K562 (cell line): Measurements from ENCODE around the gene PPP2R5A. TPM values are rescaled to one million over a fixed set of nuclear protein-coding genes. Genes with fewer than 3 reads are reported as not detected.

ENCODE experiments used
- AFF1 ChIP-seq, 2 experiments: fragments of 450-650 bp; IDR thresholded peaks; 2 replicates each; pipeline ENCODE4 v1.6.1; 2018; ENCODE audit warnings: mild to moderate bottlenecking in 2 of 2, low read depth in 1 of 2; ENCODE audit not compliant: partially characterized antibody in 2 of 2
- AFF4 ChIP-seq: sonication (generic); formaldehyde crosslinking; IDR thresholded peaks from 2 replicates; pipeline ENCODE4 v1.8.0; 2023; ENCODE audit warnings: mild to moderate bottlenecking, missing genetic modification reagents
- CTCFL ChIP-seq: IDR thresholded peaks from 2 replicates; pipeline ENCODE4 v1.6.1; 2011; ENCODE audit warnings: borderline replicate concordance, low read depth, mild to moderate bottlenecking, moderate library complexity, low read length; ENCODE audit not compliant: insufficient read depth, poor library complexity, severe bottlenecking
- DPF2 ChIP-seq: fragments of 450-650 bp; IDR thresholded peaks from 2 replicates; pipeline ENCODE4 v1.6.1; 2016
- HMG20B ChIP-seq: fragments of 250-450 bp; sonication (Bioruptor Pico); IDR thresholded peaks from 2 replicates; pipeline ENCODE4 v1.5.0; 2021; ENCODE audit warnings: mild to moderate bottlenecking
- JUND ChIP-seq, 2 experiments: IDR thresholded peaks; 2 replicates in 1 of 2; 3 replicates in 1 of 2; pipeline ENCODE4 v1.6.1; 2011; ENCODE audit warnings: borderline replicate concordance in 2 of 2, low read depth in 2 of 2, low read length in 2 of 2, improper control_type of control experiment in 1 of 2, missing biosample characterization in 1 of 2, missing genetic modification characterization in 1 of 2, missing genetic modification reagents in 1 of 2
- MEIS2 ChIP-seq: fragments of 450-650 bp; IDR thresholded peaks from 2 replicates; pipeline ENCODE4 v1.6.1; 2014; ENCODE audit warnings: mild to moderate bottlenecking; ENCODE audit not compliant: partially characterized antibody
- PHTF2 ChIP-seq: fragments of 250-450 bp; sonication (Bioruptor Pico); IDR thresholded peaks from 2 replicates; pipeline ENCODE4 v1.5.0; 2021; ENCODE audit warnings: mild to moderate bottlenecking
- POLR2A ChIP-seq: fragments of 450-650 bp; conservative IDR thresholded peaks from 2 replicates; pipeline ENCODE4 v1.6.1; 2016
- POU5F1 ChIP-seq: fragments of 150-350 bp; IDR thresholded peaks from 2 replicates; pipeline ENCODE4 v1.6.1; 2014; ENCODE audit warnings: borderline replicate concordance, low read length, low read depth, mild to moderate bottlenecking; ENCODE audit not compliant: partially characterized antibody
- ZBTB11 ChIP-seq, 3 experiments: fragments of 200-800 bp in 1 of 3; fragments of 250-450 bp in 1 of 3; fragments of 450-650 bp in 1 of 3; sonication (Bioruptor Pico) in 1 of 3; sonication (Bioruptor generic) in 1 of 3; formaldehyde crosslinking in 1 of 3; IDR thresholded peaks; 2 replicates each; pipeline versions ENCODE4 v1.6.1 to v1.8.0; 2016 to 2022; ENCODE audit warnings: mild to moderate bottlenecking in 2 of 3, missing genetic modification characterization in 2 of 3, missing compliant biosample characterization in 1 of 3, moderate library complexity in 1 of 3
- ZNF121 ChIP-seq: sonication (generic); formaldehyde crosslinking; conservative IDR thresholded peaks from 2 replicates; pipeline ENCODE4 v1.8.0; 2022; ENCODE audit warnings: missing genetic modification reagents
- ZNF584 ChIP-seq: fragments of 200-800 bp; sonication (Bioruptor generic); IDR thresholded peaks from 2 replicates; pipeline ENCODE4 v1.6.1; 2016; ENCODE audit warnings: low read depth, mild to moderate bottlenecking, missing genetic modification characterization, missing compliant biosample characterization
- polyA plus RNA-seq, 8 experiments: library from polyadenylated mRNA; depleted of rRNA in 4 of 8; stranded (reverse) in 5 of 8; unstranded in 3 of 8; fragments of >200 nt; fragmentation: Nextera tagmentation in 2 of 8; fragmentation: Illumina TruSeq in 1 of 8; extraction: Ambion mirVana in 2 of 8; extraction: Trizol in 1 of 8; gene quantifications; 2 replicates each; pipeline versions ENCODE4 v1.2.1 to v1.2.3, GENCODE V29; 2011 to 2014; ENCODE audit warnings: inconsistent platforms in 1 of 8, missing spikeins in 1 of 8
- total RNA-seq, 7 experiments: library from RNA; depleted of rRNA in 6 of 7; stranded (reverse); fragments of >200 nt in 6 of 7; fragmentation: Illumina TruSeq in 2 of 7; extraction: Trizol in 2 of 7; gene quantifications; 2 replicates each; pipeline versions ENCODE4 v1.2.1 to v1.2.3, GENCODE V29; 2011 to 2021; ENCODE audit warnings: low replicate concordance in 1 of 7

The PPP2R5A gene
- total and polyA plus RNA-seq, 9 of the 15 experiments (the other 6 are each of a cell fraction or from before 2014, with no cell fraction given), result 26.9 to 106 (median 64.3) TPM

- no peak for TF ChIP-seq AFF4 (CRISPR knock-in tag)
- no peak for TF ChIP-seq ZNF121 (CRISPR knock-in tag)
- TF ChIP-seq PHTF2, result no peak
- no peak for TF ChIP-seq CTCFL
- TF ChIP-seq ZNF584 (CRISPR knock-in tag), result no peak
- TF ChIP-seq JUND (IDR thresholded peaks at IDR 0.05; ENCODE audit: borderline replicate concordance, low read depth, low read length), result no peak
- TF ChIP-seq JUND (tag; IDR thresholded peaks at IDR 0.05; ENCODE audit: borderline replicate concordance, low read depth, low read length), result no peak
- TF ChIP-seq HMG20B (CRISPR knock-in tag), result no peak
- TF ChIP-seq MEIS2, result peak; percentile 95
- TF ChIP-seq POU5F1, result no peak
- TF ChIP-seq AFF1 (IDR thresholded peaks at IDR 0.05; ENCODE audit: low read depth in 1 of 2, partially characterized antibody in 2 of 2), result no peak
- no peak for TF ChIP-seq ZBTB11 (CRISPR knock-in tag; IDR thresholded peaks at IDR 0.05)
- TF ChIP-seq DPF2, result no peak
- no peak for TF ChIP-seq POLR2A
These were observed 38.0 kb upstream of the PPP2R5A start (continued) for GRCh38 chr1:212247179-212247721.
